NK-92 (cell line): Measurements from ENCODE around the gene SRGAP3.

Experiments
- DNase-seq: peaks from one replicate; lab custom pipeline; 2025; ENCODE audit not compliant: unreplicated experiment; lab: John Stamatoyannopoulos, UW

SRGAP3 gene

GRCh38 chr3:9066775-9067174 lies 182.7 kb downstream of the SRGAP3 start:
- DNase-seq: no peak

GRCh38 chr3:9066141-9066540 lies 183.3 kb downstream of the SRGAP3 start:
- no peak for DNase-seq

GRCh38 chr3:9064850-9065249 lies 184.6 kb downstream of the SRGAP3 start:
- DNase-seq: no peak

GRCh38 chr3:9064251-9064650 lies 185.2 kb downstream of the SRGAP3 start:
- DNase-seq: no peak

GRCh38 chr3:9062570-9062969 lies 186.9 kb downstream of the SRGAP3 start:
- DNase-seq: no peak

GRCh38 chr3:9061634-9062033 lies 187.8 kb downstream of the SRGAP3 start:
- DNase-seq: no peak

GRCh38 chr3:9059489-9060400 lies 189.7 kb downstream of the SRGAP3 start:
- DNase-seq: no peak

GRCh38 chr3:9056581-9056980 lies 192.9 kb downstream of the SRGAP3 start:
- DNase-seq: no peak

- DNase-seq: no peak
Measured at GRCh38 chr3:9047452-9048346, 201.7 kb downstream of the SRGAP3 start.

GRCh38 chr3:9045371-9045770 lies 204.1 kb downstream of the SRGAP3 start:
- no peak for DNase-seq

GRCh38 chr3:9043063-9043462 lies 206.4 kb downstream of the SRGAP3 start:
- DNase-seq: no peak

GRCh38 chr3:9041626-9042025 lies 207.8 kb downstream of the SRGAP3 start:
- no peak for DNase-seq

- no peak for DNase-seq
Measured at GRCh38 chr3:9040996-9041395, 208.4 kb downstream of the SRGAP3 start.

GRCh38 chr3:9037144-9037711 lies 212.2 kb downstream of the SRGAP3 start:
- DNase-seq: no peak

GRCh38 chr3:9036404-9037131 lies 212.9 kb downstream of the SRGAP3 start:
- DNase-seq: no peak

GRCh38 chr3:9035961-9036360 lies 213.5 kb downstream of the SRGAP3 start:
- DNase-seq: no peak

GRCh38 chr3:9035473-9035872 lies 214.0 kb downstream of the SRGAP3 start:
- no peak for DNase-seq

- DNase-seq: no peak
Measured at GRCh38 chr3:9033867-9034266, 215.6 kb downstream of the SRGAP3 start.

GRCh38 chr3:9032231-9032777 lies 217.1 kb downstream of the SRGAP3 start:
- DNase-seq: no peak

GRCh38 chr3:9030034-9030433 lies 219.4 kb downstream of the SRGAP3 start:
- DNase-seq: no peak

- no peak for DNase-seq
Measured at GRCh38 chr3:9028134-9028533, 221.3 kb downstream of the SRGAP3 start.
